Retinal pigment epithelial cell (primary cell): ENCODE measurements around the gene UNC45A.

Experiments
- DNase-seq: peaks from one replicate; pipeline ENCODE4 v3.0.0-alpha.2; 2010; ENCODE audit warnings: low read depth
- H3K4me3 ChIP-seq: 2 replicates; pipeline ENCODE4 v1.5.1; 2011; ENCODE audit warnings: mild to moderate bottlenecking, low read length, control low read depth, moderate library complexity
- CTCF ChIP-seq: conservative IDR thresholded peaks from 2 replicates; pipeline ENCODE4 v1.5.1; 2011; ENCODE audit warnings: low read depth, low read length, control low read depth, inconsistent platforms

Gene UNC45A

GRCh38 chr15:90974216-90974615, 39.1 kb downstream of the UNC45A start:
- H3K4me3 ChIP-seq: no peak overlapping the region
- DNase-seq: no peak
- TF ChIP-seq CTCF: no peak

- DNase-seq: no peak
- TF ChIP-seq CTCF: no peak
Observed at GRCh38 chr15:90979582-90979981, 44.5 kb downstream of the UNC45A start.

GRCh38 chr15:90981681-90982080, 46.6 kb downstream of the UNC45A start:
- no peak for DNase-seq
- H3K4me3 ChIP-seq: no peak overlapping the region
- TF ChIP-seq CTCF: no peak

More at GRCh38 chr15:90979582-90979981, 44.5 kb downstream of the UNC45A start:
- H3K4me3 ChIP-seq: no peak overlapping the region

- H3K4me3 ChIP-seq: no peak overlapping the region
- TF ChIP-seq CTCF: no peak
- no peak for DNase-seq
Observed at GRCh38 chr15:90982135-90982534, 47.0 kb downstream of the UNC45A start.

GRCh38 chr15:90986790-90987507, 51.9 kb downstream of the UNC45A start:
- no peak for TF ChIP-seq CTCF
- DNase-seq: no peak
- no peak overlapping the region for H3K4me3 ChIP-seq

- no peak for DNase-seq
- TF ChIP-seq CTCF: no peak
- H3K4me3 ChIP-seq: no peak overlapping the region
Observed at GRCh38 chr15:90987561-90988141, 52.6 kb downstream of the UNC45A start.

- H3K4me3 ChIP-seq: no peak overlapping the region
- no peak for DNase-seq
- TF ChIP-seq CTCF: no peak
Observed at GRCh38 chr15:90988296-90988695, 53.2 kb downstream of the UNC45A start.
